Fibroblast of lung (primary cell): ENCODE results near the gene SNAP25. TPM values are rescaled to one million over a fixed set of nuclear protein-coding genes. Genes with fewer than 3 reads are reported as not detected.

Source experiments
- DNase-seq, 2 donors: peaks; one replicate each; pipeline versions ENCODE4 v3.0.0 to v3.0.0-alpha.2; 2010; ENCODE audit warnings: low read depth in 2 of 2
- H2AFZ ChIP-seq: 2 replicates; pipeline ENCODE4 v1.5.1; 2012; ENCODE audit warnings: low read length, control low read depth, inconsistent platforms
- H3K27ac ChIP-seq: 2 replicates; pipeline ENCODE4 v1.5.1; 2011; ENCODE audit warnings: low read length, control low read depth; ENCODE audit not compliant: insufficient read depth
- H3K27me3 ChIP-seq: 2 replicates; pipeline ENCODE4 v1.5.1; 2011; ENCODE audit warnings: mild to moderate bottlenecking, low read length; ENCODE audit not compliant: control insufficient read depth, insufficient read depth
- H3K36me3 ChIP-seq: 2 replicates; pipeline ENCODE4 v1.5.1; 2011; ENCODE audit warnings: low read length; ENCODE audit not compliant: control insufficient read depth, insufficient read depth
- H3K4me1 ChIP-seq: 2 replicates; pipeline ENCODE4 v1.5.1; 2011; ENCODE audit warnings: low read length; ENCODE audit not compliant: control insufficient read depth, insufficient read depth; ENCODE audit errors: extremely low read depth
- H3K4me2 ChIP-seq: 2 replicates; pipeline ENCODE4 v1.5.1; 2011; ENCODE audit warnings: low read length, control low read depth; ENCODE audit not compliant: insufficient read depth; ENCODE audit errors: extremely low read depth
- H3K4me3 ChIP-seq, 4 experiments: fragments of 200-600 bp in 1 of 4; sonication (generic) in 1 of 4; replicated peaks in 1 of 4; 2 replicates each; pipeline ENCODE4 v1.5.1; 2011 to 2016; ENCODE audit warnings: low read length in 4 of 4, low read depth in 3 of 4, mild to moderate bottlenecking in 3 of 4, control low read depth in 2 of 4, inconsistent platforms in 1 of 4, mixed read lengths in 1 of 4; ENCODE audit not compliant: insufficient read depth in 1 of 4; ENCODE audit errors: control extremely low read depth in 1 of 4
- H3K79me2 ChIP-seq: 2 replicates; pipeline ENCODE4 v1.5.1; 2012; ENCODE audit warnings: mild to moderate bottlenecking, low read length, inconsistent platforms; ENCODE audit not compliant: control insufficient read depth, insufficient read depth
- H3K9ac ChIP-seq: 2 replicates; pipeline ENCODE4 v1.5.1; 2011; ENCODE audit warnings: mild to moderate bottlenecking, low read length, control low read depth; ENCODE audit not compliant: insufficient read depth
- H3K9me3 ChIP-seq: 2 replicates; pipeline ENCODE4 v1.5.1; 2012; ENCODE audit warnings: low read depth, low read length; ENCODE audit not compliant: control insufficient read depth, insufficient read depth
- H4K20me1 ChIP-seq: 2 replicates; pipeline ENCODE4 v1.5.1; 2011; ENCODE audit warnings: low read length; ENCODE audit not compliant: control insufficient read depth, insufficient read depth; ENCODE audit errors: extremely low read depth
- EZH2 ChIP-seq: IDR thresholded peaks from 2 replicates; pipeline ENCODE4 v1.5.1; 2012; ENCODE audit warnings: low read length, control low read depth, mild to moderate bottlenecking; ENCODE audit errors: missing control alignments
- polyA plus RNA-seq, 2 donors: library from polyadenylated mRNA; depleted of rRNA in 1 of 2; stranded (reverse) in 1 of 2; unstranded in 1 of 2; fragments of >200 nt; gene quantifications; 2 replicates each; pipeline ENCODE4 v1.2.1, GENCODE V29; 2011 to 2012; ENCODE audit warnings: missing spikeins in 1 of 2
- total RNA-seq: library from RNA; depleted of rRNA; stranded (reverse); fragments of >200 nt; gene quantifications from 2 replicates; pipeline ENCODE4 v1.2.1, GENCODE V29; 2014
- TF ChIP-seq, protein P1 (sequence below), 2 donors: IDR thresholded peaks in 1 of 2; conservative IDR thresholded peaks in 1 of 2; 1 replicate in 1 of 2; 2 replicates in 1 of 2; pipeline ENCODE4 v1.5.1; 2011 to 2012; ENCODE audit warnings: low read length in 2 of 2, control low read depth in 1 of 2, inconsistent platforms in 1 of 2, low read depth in 1 of 2, mild to moderate bottlenecking in 1 of 2

The SNAP25 gene
- total and polyA plus RNA-seq, 2 donors (not counting 1 experiment from before 2014, with no cell fraction given) = 4.5 to 8.2 TPM

- no peak overlapping the region for H3K4me2 ChIP-seq
- no peak overlapping the region for H3K9ac ChIP-seq
- peak in 1 of 2 donors; percentile 35 for DNase-seq
- no peak overlapping the region for H3K27ac ChIP-seq
- H3K79me2 ChIP-seq = no peaks in the 10 kb centered on the region
- no peaks in the 10 kb centered on the region for H4K20me1 ChIP-seq
- H3K4me3 ChIP-seq = no peak overlapping the region
- no peaks in the 10 kb centered on the region for H3K36me3 ChIP-seq
- H2AFZ ChIP-seq = no peak overlapping the region
- TF ChIP-seq, protein P1, sequence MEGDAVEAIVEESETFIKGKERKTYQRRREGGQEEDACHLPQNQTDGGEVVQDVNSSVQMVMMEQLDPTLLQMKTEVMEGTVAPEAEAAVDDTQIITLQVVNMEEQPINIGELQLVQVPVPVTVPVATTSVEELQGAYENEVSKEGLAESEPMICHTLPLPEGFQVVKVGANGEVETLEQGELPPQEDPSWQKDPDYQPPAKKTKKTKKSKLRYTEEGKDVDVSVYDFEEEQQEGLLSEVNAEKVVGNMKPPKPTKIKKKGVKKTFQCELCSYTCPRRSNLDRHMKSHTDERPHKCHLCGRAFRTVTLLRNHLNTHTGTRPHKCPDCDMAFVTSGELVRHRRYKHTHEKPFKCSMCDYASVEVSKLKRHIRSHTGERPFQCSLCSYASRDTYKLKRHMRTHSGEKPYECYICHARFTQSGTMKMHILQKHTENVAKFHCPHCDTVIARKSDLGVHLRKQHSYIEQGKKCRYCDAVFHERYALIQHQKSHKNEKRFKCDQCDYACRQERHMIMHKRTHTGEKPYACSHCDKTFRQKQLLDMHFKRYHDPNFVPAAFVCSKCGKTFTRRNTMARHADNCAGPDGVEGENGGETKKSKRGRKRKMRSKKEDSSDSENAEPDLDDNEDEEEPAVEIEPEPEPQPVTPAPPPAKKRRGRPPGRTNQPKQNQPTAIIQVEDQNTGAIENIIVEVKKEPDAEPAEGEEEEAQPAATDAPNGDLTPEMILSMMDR (conservative IDR thresholded peaks at IDR 0.05 in 1 of 2, IDR thresholded peaks at IDR 0.05 in 1 of 2; ENCODE audit: low read depth in 1 of 2, low read length in 2 of 2) = no peak
- TF ChIP-seq EZH2 = no peak
- H3K4me1 ChIP-seq = no peaks in the 10 kb centered on the region
- H3K27me3 ChIP-seq = no peaks in the 10 kb centered on the region
- H3K9me3 ChIP-seq = no peaks in the 10 kb centered on the region
Measured at GRCh38 chr20:10249048-10249770, 30.6 kb downstream of the SNAP25 start.

DNA sequence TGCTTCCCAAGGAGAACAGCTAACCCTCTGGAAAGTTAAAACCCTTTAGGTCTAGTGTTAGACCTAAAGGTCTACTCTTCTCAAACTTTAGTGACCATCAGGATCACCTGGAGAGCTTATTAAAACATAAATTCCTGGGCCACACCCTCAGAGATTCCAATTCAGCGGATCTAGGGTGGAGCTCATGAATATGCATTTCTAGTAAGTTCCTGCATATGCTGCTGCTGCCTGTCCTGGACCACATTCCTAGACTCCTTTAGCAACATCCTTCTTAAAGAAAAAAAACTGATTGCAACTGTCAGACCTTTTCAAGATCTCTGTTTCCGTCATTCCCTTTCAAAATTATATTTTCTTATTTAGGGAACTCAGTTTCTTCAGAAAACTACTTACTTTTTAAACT, 31.2 kb downstream of the SNAP25 start:
- H3K79me2 ChIP-seq = no peaks in the 10 kb centered on the region
- no peaks in the 10 kb centered on the region for H3K4me1 ChIP-seq
- no peak overlapping the region for H3K4me2 ChIP-seq
- no peaks in the 10 kb centered on the region for H3K36me3 ChIP-seq
- H3K9me3 ChIP-seq = no peaks in the 10 kb centered on the region
- H4K20me1 ChIP-seq = no peaks in the 10 kb centered on the region
- no peak for DNase-seq
- TF ChIP-seq EZH2 = no peak
- TF ChIP-seq, protein P1 (conservative IDR thresholded peaks at IDR 0.05 in 1 of 2, IDR thresholded peaks at IDR 0.05 in 1 of 2; ENCODE audit: low read depth in 1 of 2, low read length in 2 of 2) = no peak
- no peak overlapping the region for H3K9ac ChIP-seq
- no peaks in the 10 kb centered on the region for H3K27me3 ChIP-seq
- no peak overlapping the region for H3K4me3 ChIP-seq
- H3K27ac ChIP-seq = no peak overlapping the region
- no peak overlapping the region for H2AFZ ChIP-seq

DNA sequence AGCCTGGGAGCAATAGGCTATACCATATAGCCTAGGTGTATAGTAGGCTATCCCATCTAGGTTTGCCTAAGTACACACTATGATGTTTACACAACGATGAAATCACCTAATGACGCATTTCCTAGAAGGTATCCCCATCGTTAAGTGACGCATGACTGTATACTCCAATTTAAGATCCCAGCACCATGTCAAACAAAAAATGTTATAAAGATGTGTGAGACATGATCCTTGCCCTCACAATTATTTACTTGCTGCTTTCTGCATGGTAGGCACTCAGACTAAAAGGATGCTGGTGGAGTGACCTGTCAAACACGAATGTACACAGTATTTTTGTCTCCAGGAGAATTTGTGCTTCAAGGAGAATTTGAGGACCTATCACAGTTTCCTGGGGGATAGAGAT, 32.3 kb downstream of the SNAP25 start:
- Histone ChIP-seq H3K27me3 (no peaks in the 10 kb centered on the region), H3K36me3 (no peaks in the 10 kb centered on the region), H3K79me2 (no peaks in the 10 kb centered on the region), H3K4me3 (no peak overlapping the region), H3K9me3 (no peaks in the 10 kb centered on the region), H4K20me1 (no peaks in the 10 kb centered on the region), H3K4me2 (no peak overlapping the region), H2AFZ (no peak overlapping the region), H3K4me1 (no peaks in the 10 kb centered on the region), H3K27ac (no peak overlapping the region), H3K9ac (no peak overlapping the region)
- TF ChIP-seq EZH2 = no peak
- TF ChIP-seq, protein P1 (conservative IDR thresholded peaks at IDR 0.05 in 1 of 2, IDR thresholded peaks at IDR 0.05 in 1 of 2; ENCODE audit: low read depth in 1 of 2, low read length in 2 of 2) = no peak
- peak in 1 of 2 donors; percentile 32 for DNase-seq
